ENCODE results near the gene EID1.
"Not testable (repeated sequence)": the region's sequence is repeated elsewhere in the genome, so short reads cannot be mapped to it uniquely, and the experiment has no call there.

DNA sequence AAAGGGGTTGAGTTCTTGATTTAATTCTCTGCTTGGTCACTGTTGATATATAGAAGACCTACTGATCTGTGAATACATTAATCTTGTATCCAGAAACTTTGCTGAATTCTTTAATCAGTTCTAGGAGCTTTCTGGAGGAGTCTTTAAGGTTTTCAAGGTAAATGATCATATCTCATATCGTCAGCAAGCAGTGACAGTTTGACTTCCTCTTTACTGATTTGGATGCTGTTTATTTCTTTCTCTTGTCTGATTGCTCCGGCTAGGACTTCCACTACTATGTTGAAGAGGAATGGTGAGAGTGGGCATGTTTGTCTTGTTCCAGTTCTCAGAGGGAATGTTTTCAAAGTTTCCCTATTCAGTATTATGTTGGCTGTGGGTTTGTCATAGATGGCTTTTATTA lies 31.4 kb downstream of the EID1 start:
- not testable (repeated sequence) for TF ChIP-seq CTCF, POLR2A (IDR thresholded peaks at IDR 0.05)
